GM19035 (cell line): Measurements from ENCODE around the gene SLC16A5.
"Not testable (repeated sequence)": the region's sequence is repeated elsewhere in the genome, so short reads cannot be mapped to it uniquely, and the experiment has no call there.

Experiments
- ATAC-seq: cut with Tn5 transposase; IDR thresholded peaks from one replicate; pipeline ENCODE4 v1.9.1; 2021; ENCODE audit not compliant: unreplicated experiment

SLC16A5 gene

GRCh38 chr17:75131278-75132017, 43.7 kb downstream of the SLC16A5 start, which contains the start of gene NT5C:
Gene NT5C, minus strand, starts transcription at chr17:75131742. Its CDS starts 35 bp downstream, at chr17:75131707.
- peak; percentile 82 for ATAC-seq

- ATAC-seq: not testable (repeated sequence)
Observed at GRCh38 chr17:75132018-75133000, 44.6 kb downstream of the SLC16A5 start.

- no peak for ATAC-seq
Observed at GRCh38 chr17:75133001-75133400, 45.2 kb downstream of the SLC16A5 start.

DNA sequence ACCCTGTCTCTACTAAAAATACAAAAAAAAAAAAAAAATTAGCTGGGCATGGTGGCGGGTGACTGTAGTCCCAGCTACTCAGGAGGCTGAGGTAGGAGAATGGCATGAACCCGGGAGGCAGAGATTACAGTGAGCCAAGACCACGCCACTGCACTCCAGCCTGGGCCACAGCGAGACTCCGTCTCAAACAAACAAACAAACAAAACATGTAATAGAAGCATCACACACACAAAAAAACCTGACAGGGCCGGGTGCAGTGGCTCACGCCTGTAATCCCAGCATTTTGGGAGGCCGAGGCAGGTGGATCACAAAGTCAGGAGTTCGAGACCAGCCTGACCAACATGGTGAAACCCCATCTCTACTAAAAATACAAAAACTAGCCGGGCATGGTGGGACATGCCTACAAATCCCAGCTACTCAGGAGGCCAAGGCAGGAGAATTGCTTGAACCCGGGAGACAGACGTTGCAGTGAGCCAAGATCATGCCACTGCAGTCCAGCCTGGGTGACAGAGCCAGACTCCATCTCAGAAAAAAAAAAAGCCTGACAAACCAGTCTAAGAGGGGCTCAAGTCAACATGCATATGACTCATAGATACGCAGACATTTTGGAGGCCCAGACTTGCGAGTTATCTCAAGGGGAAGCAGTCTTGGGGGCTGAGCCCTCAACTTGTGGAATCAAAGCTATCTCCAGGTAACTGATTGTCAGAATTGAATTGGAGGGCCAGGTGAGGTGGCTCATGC, 46.0 kb downstream of the SLC16A5 start:
- not testable (repeated sequence) for ATAC-seq

- ATAC-seq: no peak
Observed at GRCh38 chr17:75135452-75135851, 47.7 kb downstream of the SLC16A5 start.

DNA sequence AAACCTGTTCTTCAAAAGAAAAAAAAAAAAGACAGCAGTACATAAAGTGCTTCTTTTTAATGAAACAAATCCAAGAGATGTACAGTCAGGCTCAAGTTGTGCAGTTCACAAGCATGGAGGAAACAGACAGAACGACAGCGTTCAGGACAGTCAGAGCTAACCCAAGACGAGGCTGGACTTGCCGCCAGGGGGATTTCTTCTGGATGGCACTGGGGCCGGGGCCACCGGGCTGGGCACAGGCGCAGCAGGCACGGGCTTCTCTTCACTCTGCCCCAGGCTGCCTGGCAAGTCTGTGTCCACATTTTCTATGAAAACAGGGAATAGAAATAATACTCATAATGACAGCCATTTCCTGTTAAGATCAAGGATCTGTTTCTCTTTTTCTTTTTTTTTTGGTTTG, 48.2 kb downstream of the SLC16A5 start:
- no peak for ATAC-seq

DNA sequence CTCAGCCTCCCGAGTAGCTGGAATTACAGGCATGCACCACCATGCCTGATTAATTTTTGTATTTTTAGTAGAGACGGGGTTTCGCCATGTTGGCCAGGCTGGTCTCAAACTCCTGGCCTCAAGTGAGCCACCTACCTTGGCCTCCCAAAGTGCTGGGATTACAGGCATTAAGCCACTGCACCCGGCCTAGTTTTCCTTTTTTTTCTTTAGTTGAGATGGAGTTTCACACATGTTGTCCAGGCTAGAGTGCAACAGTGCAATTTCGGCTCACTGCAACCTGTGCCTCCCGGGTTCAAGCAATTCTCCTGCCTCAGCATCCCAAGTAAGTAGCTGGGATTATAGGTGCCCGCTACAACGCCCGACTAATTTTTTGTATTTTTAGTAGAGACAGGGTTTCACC, 50.0 kb downstream of the SLC16A5 start:
- not testable (repeated sequence) for ATAC-seq

DNA sequence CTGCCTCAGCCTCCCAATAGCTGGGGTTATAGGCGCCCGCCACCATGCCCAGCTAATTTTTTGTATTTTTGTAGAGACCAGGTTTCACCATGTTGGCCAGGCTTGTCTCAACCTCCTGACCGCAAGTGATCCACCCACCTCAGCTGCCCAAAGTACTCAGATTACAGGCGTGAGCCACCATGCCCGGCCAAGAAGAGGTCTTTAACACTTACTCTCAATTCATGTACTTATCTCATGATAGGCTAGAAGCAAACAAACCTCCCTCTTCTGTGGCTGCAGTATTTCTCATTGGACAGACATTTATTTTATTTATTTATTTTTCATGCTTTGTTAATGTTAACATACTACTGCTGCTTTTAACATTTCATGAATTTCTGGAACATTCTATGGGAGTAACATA, 50.8 kb downstream of the SLC16A5 start:
- no peak for ATAC-seq

DNA sequence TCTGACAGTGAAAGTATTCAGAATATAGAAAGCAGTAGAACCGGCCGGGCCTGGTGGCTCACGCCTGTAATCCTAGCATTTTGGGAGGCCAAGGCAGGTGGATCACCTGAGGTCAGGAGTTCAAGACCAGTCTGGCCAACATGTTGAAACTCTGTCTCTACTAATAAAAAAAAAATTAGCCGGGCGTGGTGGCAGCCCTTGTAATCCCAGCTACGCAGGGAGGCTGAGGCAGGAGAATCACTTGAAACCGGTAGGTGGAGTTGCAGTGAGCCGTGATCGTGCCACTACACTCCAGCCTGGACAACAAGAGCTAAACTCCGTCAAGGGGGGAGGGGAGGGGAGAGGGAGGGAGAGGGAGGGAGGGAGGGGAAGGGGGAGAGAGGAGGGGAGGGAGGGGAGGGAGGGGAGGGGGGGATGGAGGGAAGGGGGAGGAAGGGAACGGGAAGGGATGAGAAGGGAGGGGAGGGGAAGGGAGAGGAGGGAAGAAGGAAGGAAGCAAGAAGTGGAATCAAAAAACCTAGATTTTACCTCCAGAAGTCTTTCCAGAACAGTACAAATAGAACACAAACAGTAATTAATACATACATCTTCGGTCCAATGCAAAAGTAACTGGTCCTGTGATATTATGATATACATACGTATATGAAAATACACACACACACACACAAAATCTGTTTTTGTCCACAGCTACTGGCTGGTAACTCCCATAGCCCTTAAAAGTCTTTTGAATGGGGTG, 54.6 kb downstream of the SLC16A5 start:
- ATAC-seq: no peak

DNA sequence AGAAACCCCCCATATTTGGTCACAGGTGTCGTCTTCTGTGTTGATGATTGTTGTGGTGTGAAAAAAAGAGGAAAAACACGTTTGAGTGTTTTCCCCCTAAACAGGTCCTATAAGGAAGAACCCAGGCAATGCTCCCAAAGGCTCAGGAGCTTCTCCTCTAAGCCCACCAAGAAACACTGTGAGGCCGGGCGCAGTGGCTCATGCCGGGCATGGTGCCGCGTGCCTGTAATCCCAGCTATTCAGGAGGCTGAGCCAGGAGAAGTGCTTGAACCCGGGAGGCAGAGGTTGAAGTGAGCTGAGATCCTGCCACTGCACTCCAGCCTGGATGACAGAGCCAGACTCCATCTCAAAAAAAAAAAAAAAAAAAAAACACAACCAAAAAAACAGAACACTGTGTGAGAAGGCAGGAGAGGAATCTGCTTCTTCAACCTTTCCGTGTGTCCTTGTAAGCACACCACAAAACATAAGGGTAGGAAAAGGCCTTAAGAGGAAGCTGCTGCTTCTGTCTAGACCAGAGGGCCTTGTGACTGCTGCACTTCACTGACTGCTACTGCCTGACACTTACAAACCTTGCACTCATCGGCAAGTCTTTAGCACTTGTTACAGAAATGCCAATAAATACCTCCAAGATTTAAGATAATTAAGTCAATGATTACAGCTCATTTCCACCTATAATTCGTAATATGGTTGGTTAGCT, 57.2 kb downstream of the SLC16A5 start:
- ATAC-seq: no peak

DNA sequence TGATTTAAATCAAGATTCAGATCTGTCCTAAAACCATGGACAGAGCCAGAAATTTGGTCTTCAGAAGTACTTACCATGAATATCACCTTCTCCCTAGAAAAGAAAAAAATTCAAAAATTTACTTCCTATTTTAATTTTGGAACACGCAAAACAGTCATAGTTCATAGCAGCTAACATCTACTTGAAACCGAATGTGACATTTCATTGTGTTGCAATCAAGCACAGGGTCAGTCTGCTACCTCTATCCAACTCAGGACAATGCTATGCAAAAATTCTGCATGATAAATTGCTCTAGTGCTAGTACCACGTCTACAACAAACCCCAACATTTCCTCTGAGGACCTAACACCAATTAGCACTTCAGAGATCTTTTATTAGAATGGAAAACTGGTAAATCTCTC, 58.8 kb downstream of the SLC16A5 start:
- no peak for ATAC-seq

GRCh38 chr17:75147878-75148546, 60.3 kb downstream of the SLC16A5 start:
- no peak for ATAC-seq

- no peak for ATAC-seq
Observed at GRCh38 chr17:75151930-75152329, 64.2 kb downstream of the SLC16A5 start.

GRCh38 chr17:75152523-75152921, 64.8 kb downstream of the SLC16A5 start:
- ATAC-seq: no peak

- no peak for ATAC-seq
Observed at GRCh38 chr17:75152922-75153779, 65.4 kb downstream of the SLC16A5 start.

GRCh38 chr17:75153780-75154194, 66.0 kb downstream of the SLC16A5 start:
- ATAC-seq: no peak

DNA sequence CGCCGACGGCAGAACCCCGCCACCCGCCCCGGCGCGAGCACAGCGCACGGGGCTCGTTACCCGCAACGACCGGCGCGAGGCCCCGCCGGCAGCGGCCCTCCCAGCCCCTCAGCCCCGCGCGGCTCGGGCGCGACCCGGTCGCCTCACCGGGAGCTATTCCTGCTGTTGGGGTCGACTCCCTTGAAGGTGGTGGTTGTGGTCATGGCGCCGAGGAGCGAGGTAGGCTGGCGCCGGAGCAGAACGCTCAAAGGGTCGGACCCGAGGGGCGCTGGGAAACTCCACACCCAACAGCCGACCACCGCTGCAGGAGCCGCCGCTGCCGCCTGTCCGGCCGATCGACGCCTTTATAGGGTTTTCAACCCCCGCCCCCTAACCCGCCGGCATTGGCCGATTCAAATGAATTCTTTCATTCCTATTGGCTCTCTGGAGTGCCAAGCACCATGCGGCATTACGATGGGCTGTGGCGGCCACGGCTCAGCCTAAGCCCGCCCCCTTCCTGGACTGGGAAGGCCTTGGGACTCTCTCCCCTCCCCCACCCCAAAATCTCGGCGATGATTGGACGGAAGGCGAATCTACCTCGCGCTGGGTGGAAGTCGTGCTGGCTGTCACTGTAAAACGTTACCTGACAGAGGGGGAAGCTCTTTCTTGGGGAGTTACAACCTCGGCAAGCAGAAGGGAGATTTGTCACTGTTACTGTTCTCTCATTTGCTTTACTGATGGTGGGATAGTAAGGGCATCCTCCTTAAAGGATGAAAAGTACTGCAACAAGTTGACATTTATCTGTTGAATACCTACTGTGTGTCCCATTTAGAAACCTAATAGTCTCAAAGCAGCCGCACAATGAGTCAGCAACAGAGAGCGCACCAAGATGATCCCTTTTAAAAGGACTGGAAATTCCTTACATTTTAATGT, 66.7 kb downstream of the SLC16A5 start, which contains the start of gene JPT1:
JPT1 (minus strand) TSS at position 318 of the 912 bp plus-strand sequence; CDS start at position 203, 115 bp downstream.
- ATAC-seq: peak; percentile 95
